Measurements from ENCODE around the gene SLC35B2. TPM values are rescaled to one million over a fixed set of nuclear protein-coding genes. Genes with fewer than 3 reads are reported as not detected.

Gene SLC35B2
- total and polyA plus RNA-seq, 8 donors = 38.7 to 50.3 (median 43.7) TPM

GRCh38 chr6:44260011-44260410 is 2.7 kb upstream of the SLC35B2 start:
- intact Hi-C loops (cut with DNase I) = no loop called here
- Histone ChIP-seq H3K4me1 (peaks cover 41 to 67% of the 10 kb centered on the region in 2 donors), H3K4me3 (no peak overlapping the region), H3K27me3 (no peaks in the 10 kb centered on the region), H3K27ac (no peak overlapping the region), H3K9me3 (no peaks in the 10 kb centered on the region), H3K36me3 (peaks cover 0 to 48% of the 10 kb centered on the region in 2 donors)
- DNase-seq (no peak), ATAC-seq (no peak)
- TF ChIP-seq CTCF (IDR thresholded peaks at IDR 0.05) = no peak

- H3K4me3 ChIP-seq = no peak overlapping the region
- ATAC-seq (no peak), DNase-seq (no peak)
- H3K27ac ChIP-seq = no peak overlapping the region
- H3K4me1 ChIP-seq = peaks cover 32 to 66% of the 10 kb centered on the region in 2 donors
- no peaks in the 10 kb centered on the region for H3K9me3 ChIP-seq
- intact Hi-C loops (cut with DNase I) = no loop called here
- H3K27me3 ChIP-seq = no peaks in the 10 kb centered on the region
- TF ChIP-seq CTCF (IDR thresholded peaks at IDR 0.05) = no peak
- peaks cover 0 to 59% of the 10 kb centered on the region in 2 donors for H3K36me3 ChIP-seq
Observed at GRCh38 chr6:44258921-44259320, 1.6 kb upstream of the SLC35B2 start.

- Histone ChIP-seq H3K4me3 (no peak overlapping the region), H3K9me3 (no peaks in the 10 kb centered on the region), H3K36me3 (peaks cover 0 to 64% of the 10 kb centered on the region in 2 donors), H3K27me3 (no peaks in the 10 kb centered on the region), H3K27ac (peak overlapping the region in 1 of 2 donors; percentile 87), H3K4me1 (peaks cover 27 to 66% of the 10 kb centered on the region in 2 donors)
- no peak for ATAC-seq
- DNase-seq = peak in 1 of 4 donors; percentile 39
- intact Hi-C loops (cut with DNase I) = no loop called here
- TF ChIP-seq CTCF (IDR thresholded peaks at IDR 0.05) = no peak
Observed at GRCh38 chr6:44258325-44258863, 1.1 kb upstream of the SLC35B2 start.

- H3K27ac ChIP-seq = peak overlapping the region; percentile 87 to 94
- H3K4me3 ChIP-seq = peak overlapping the region; percentile 85 to 86
- no peaks in the 10 kb centered on the region for H3K27me3 ChIP-seq
- ATAC-seq (no peak), DNase-seq (no peak)
- peaks cover 21 to 66% of the 10 kb centered on the region in 2 donors for H3K4me1 ChIP-seq
- intact Hi-C loops (cut with DNase I) = no loop called here
- no peaks in the 10 kb centered on the region for H3K9me3 ChIP-seq
- no peak for TF ChIP-seq CTCF (IDR thresholded peaks at IDR 0.05)
- H3K36me3 ChIP-seq = peaks cover 0 to 70% of the 10 kb centered on the region in 2 donors
Observed at GRCh38 chr6:44257753-44258324, 511 bp upstream of the SLC35B2 start.

GRCh38 chr6:44256775-44257024 is 628 bp downstream of the SLC35B2 start:
- intact Hi-C loops (cut with DNase I) = no loop called here
- H3K27me3 ChIP-seq = no peaks in the 10 kb centered on the region
- H3K4me3 ChIP-seq = peak overlapping the region; percentile 85 to 86
- peak overlapping the region; percentile 87 to 94 for H3K27ac ChIP-seq
- ATAC-seq (no peak), DNase-seq (no peak)
- no peaks in the 10 kb centered on the region for H3K9me3 ChIP-seq
- peaks cover 0 to 72% of the 10 kb centered on the region in 2 donors for H3K36me3 ChIP-seq
- peaks cover 13 to 66% of the 10 kb centered on the region in 2 donors for H3K4me1 ChIP-seq
- no peak for TF ChIP-seq CTCF (IDR thresholded peaks at IDR 0.05)
